ENCODE results near the gene ODC1.
"Not testable (repeated sequence)": the region's sequence is repeated elsewhere in the genome, so short reads cannot be mapped to it uniquely, and the experiment has no call there.

The ODC1 gene

DNA sequence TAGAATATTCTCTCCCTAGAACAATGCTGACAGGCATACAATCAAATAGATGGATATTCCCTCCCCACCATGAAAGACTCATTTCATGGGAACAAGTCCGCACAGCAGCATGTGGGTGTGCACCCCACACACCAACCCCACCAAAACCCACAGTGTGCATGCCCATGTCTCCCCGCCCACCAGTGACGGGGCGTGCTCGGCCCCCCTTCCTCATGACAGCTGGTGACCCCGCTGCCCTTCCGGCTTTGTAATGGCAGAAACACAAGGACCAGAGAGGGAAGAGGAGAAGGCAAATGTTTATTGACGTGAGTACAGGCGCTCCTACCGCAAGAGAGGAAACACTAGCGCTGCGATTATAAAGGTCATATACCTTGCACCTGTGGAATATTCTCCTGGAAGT lies 30.8 kb upstream of the ODC1 start:
- no peak for DNase-seq

DNA sequence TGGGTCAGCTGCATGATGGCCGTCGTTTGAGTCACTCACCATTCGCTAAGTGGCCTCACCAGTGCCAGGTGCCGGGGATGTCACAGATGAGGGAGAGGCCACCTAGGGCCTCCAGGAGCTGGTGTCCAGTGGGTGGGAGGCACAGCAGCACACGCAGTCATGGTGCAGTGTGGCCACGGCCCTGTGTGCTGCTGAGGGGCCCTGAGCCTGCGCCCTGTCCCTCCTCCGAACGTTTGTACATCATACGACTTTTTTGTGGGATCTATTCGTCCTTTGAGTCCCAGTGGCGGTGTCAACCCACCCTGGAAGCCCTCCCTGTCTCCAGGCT lies 30.1 kb upstream of the ODC1 start:
- DNase-seq: no peak

DNA sequence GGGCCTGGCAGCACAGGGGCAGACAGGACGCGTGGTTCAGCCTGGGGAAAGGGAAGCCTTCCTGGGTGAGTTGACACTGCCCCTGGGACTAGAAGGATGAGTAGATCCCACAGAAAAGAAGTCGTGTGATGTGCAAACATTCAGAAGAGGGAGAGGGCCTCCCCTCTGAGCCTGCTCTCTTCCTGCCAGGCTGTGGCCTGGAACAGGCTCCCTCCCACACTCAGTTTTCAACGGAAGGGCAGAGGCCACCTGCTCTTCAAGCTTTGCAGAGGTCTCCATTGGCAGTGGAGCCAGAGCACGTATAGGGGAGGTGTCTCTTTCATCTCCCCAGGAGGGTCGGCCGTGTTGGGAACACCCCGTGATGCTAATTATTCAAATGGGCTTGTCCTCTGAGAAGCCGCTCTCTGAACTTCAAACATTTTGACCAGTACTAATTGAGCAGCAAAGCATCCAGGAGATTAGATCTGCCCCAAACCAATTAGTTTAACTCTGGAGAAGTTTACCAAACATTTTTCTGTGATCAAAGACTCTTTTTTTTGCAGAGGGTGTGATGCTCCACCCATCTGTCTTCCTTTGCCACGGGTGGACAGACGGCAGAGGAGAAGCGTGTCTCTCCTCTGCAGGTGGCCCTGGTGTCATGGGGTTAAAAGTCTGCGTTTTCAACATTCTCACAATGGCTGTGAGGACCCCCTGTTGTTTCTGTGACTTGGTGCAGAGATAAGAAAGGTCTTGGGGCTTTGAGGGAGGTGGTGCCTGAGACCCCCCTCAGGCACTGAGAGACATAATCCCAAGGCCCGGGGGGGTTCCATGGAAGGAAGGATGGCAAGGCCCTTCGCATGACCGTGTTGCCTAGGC lies 29.5 kb upstream of the ODC1 start:
- no peak for DNase-seq

DNA sequence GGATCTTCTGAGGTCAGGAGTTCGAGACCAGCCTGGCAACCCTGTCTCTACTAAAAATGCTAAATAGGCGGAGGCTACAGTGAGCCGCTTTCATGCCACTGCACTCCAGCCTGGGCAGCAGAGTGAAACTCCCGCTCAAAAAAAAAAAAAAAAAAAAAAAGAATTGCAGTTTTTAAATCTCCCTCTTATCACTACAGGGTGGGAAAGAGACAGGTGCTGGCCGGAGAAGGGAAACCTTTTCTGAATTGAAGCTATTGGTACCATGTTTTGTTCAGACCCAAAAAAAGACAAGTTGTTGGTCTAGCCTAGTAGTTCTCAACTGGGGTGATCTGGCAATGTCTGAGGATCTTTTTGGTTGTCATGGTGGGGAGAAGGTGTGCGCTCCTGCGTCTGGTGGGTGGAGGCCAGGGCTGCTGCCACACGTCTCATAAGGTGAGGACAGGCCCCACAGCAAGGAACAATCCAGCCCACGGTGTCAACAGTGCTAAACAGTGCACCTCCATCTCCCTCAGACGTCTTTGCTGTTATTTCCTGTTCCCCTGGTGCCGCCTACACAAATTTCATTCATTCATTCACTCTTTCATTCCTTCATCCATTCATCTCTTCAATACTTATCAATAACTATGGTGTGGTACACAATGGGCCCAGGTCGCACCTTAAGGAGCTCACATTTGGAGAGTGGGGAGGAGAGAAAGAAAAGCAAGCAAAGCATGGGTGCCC lies 28.8 kb upstream of the ODC1 start:
- no peak for DNase-seq

DNA sequence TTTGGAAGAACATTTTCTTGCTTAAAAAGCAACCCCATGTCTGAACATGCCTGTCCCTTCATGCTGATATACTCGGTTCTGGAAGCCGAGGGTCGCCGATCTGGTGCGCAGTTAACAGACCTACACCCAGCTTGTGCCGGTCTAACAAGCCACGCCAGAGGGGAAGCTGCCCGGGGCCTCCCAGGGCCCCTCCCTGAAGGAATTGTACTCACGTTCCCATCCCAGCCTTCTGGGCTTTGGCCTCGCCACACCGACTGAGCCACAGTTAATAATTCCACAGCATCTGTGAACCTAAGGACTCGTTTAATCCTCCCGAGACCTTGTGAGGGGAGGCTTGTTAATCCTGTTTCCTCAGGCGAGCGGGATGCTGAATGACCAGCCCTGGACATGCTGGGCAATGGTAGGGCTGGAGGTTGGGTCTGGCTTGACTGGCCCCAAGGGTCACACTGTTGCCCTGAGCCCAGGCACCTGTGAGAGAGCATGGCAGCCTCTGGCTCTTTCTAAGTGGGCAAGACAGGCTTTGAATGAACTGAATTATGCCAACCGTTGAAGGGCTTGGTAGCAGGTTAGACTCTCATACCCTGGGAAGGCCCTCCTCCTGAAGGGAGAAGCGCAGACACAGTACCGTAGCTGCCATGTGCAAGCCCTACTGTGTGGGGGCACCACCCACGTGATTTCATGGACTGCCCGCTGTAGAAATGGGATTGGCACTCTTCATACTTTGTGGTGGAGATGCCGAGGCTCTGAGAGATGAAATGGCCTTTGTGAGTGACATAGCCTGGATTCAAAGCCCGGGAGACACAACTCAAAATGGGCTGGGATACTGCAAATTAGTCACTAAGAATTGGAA lies 27.9 kb upstream of the ODC1 start:
- no peak for DNase-seq

DNA sequence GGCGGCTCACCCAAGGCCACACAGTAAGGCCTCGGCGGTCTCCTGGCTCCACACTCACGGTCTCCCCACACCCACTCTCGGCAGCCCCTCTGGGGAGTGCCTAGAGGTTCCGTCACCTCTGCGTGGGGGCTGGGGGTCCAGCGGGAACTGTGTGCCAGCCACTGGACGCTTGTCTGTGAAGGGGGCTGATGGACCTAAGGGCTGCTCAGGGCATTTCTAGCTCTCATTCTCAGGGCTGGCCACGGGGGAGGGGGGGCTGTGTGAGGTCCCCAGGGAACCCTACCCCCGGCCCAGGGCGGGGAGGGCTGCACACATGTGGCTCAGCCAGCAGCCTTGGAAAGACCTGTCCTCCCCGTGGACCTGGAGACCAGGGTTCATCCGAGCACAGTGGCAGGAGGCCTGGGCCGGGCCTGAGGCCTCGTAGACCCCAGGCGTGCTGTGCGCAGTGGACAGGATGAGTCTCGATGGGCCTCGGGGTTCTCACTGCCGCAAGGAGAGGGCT lies 27.1 kb upstream of the ODC1 start:
- no peak for DNase-seq

DNA sequence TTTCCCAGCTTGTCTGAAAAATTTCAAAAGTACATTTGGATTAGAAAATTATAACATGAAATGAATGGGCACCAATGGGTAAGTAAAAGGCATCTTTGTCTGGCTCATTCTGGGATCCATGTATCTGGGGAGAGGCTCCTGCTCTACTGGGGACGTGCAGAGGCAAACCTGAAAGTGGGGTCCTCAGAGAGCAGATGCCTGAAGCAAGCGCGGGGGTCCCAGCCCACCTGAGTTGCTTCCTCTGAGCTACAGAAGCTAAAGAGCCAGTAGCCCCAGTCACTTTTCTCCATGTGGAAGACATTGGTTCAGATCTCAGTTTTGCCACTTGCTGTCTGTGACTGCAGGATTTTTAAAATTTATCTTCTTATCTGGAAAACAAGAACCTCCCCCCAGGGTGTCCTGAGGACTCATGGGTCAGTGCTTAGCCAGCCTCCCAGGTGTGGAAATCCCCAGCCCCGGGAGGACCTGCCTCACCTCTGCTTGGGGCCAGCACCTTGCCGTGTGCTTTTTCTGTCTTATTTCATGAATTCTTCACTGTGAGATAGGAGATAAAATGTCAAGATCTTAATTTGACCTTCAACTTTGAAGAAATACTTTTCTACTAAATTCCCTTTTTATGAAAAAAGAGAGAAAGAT lies 25.1 kb upstream of the ODC1 start:
- no peak for DNase-seq

DNA sequence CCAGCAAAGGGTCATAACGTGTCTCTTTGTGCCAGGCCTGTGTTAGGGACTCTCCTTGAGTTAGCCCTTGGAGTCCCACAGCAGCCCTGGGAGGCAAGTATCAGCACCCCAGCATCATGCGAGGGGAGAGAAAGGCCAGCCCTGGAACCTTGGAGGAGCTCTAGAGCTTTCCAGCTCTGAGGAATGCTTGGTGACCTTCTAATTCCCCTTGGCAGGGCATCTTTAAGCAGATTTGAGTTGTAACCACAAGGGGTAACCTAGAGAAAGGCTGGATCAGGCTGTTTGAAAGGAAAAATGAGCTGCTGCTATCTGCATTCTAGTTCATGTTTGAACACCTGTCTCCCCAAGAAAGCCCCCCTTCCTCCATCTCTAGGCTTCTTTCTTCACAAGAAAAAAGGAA lies 23.8 kb upstream of the ODC1 start:
- no peak for DNase-seq

DNA sequence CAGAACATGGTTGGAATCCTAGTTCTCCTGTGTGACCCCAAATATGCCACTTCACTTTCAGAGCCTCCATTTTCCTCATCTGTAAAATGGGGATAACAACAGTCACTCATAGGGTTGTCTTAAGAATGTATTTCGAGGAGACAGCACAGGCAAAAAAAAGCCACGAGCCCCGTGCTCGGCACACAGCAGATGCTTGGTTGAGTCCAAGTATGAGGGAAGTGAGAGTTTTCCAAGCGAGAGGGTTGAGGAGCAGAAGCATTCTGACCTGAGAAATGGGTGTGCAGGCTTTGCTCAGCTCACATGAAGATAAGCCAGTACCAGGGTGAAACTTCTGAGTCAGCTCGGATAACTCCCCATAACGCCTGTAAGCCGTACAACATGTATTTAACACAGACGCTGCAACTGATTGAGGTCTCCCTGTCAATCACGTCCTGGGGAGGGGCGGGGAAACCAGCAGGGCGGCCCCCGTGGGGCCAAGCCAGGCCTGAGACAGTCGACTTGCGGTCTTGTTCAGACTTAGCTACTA lies 23.0 kb upstream of the ODC1 start:
- no peak for DNase-seq

DNA sequence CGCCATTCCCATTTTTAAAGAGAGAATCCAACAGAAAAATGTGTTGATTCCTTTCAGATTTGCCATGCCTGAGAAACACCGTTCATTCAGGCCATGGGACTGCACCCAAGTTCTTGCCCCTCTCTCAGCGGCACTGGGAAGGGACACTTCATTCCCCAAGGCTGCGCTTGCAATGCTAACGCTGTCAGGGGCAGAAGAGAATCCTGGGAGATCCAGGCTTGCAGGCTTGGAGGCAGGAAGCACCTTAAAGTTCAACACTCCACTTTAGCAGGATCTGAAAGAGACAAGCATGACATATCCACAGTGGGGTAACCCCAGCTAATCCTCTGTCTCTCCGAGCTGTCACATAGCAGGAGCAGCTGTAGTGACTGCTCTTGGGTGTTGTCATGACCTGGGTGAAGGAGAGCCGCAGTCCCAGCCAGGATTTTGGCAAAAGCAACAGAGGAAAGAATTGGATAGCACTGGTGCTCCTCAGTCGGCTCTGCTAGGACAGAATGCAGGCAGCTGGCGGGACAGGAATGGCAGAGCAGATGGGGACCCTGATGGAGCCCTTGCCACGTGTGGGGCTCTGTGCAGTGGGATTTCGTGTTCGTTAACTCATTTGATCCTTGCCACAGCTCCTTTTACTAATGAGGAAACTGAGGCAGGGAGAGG lies 22.0 kb upstream of the ODC1 start:
- DNase-seq: no peak

DNA sequence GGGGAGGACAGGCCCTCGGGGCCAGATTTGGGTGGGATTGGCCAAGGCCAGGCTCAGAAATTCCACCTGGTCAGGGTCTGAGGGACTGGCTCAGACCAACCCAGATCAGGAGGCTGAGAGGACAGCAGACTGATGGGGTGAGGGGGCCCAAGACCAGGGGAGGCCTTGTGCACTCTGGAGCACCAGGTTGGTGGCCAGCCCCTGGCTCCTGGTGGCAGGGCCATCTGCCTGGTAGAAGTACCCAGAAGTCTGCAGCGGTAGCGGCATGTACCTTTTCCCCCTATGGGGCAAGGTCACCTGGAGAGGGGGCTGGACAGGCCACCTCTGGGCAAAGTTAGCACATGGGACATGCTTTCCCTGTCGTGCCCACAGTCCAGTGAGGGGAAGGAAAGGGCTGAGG lies 21.2 kb upstream of the ODC1 start:
- no peak for DNase-seq

DNA sequence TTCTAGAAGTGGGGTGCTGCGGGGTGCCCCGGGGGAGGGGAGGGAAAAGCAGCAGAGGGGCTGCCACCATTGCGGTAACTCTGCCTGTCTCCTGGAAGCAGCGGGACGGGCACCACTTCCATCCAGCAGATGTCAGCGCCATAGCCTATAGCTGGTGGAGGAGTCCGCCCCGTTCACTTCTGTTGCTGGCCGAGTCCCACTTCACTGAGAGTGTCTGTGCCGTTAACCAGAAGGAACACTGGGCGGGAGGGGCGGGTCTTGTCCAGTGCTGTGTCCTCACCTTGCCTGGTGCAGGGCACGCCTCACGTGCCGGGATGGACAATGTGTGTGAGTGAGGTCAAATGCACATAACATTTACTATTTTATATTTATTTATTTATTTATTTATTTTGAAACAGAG lies 19.3 kb upstream of the ODC1 start:
- no peak for DNase-seq

DNA sequence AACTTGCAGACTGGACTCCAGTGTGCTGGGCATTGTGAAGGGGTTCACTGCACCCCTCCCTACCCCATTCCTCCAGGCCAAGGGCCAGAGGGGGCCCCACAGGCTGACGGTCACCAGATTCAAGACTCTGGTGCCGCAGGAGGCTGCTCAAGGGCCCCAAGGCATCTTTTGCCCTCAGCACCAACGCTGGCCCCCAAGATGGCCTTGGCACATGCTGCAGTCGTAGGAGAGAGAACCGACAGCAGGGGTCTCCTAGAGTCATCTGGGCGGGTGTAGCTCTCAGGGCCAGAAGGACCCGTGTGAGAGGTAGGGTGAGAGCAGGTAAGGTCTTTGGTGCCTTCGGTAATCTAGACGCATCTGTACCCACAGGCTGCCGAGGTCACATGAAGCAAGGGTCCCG lies 18.7 kb upstream of the ODC1 start:
- no peak for DNase-seq

DNA sequence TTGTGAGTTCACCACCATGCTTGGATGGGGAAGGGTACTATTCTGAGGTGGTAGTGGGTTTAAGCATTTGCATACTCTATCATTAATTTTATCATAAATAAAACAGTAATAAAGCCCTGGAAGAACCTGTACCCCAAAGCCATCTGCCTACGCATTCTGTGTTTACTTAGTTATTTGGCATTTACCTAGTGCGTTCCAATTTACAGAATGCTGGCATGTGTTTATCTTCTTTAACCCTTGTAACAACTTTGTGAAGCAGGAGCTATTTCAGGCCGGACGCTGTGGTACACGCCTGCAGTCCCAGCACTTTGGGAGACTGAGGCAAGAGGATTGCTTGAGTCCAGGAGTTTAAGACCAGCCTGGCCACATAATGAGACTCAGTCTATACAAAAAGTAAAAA lies 17.8 kb upstream of the ODC1 start:
- DNase-seq: no peak

DNA sequence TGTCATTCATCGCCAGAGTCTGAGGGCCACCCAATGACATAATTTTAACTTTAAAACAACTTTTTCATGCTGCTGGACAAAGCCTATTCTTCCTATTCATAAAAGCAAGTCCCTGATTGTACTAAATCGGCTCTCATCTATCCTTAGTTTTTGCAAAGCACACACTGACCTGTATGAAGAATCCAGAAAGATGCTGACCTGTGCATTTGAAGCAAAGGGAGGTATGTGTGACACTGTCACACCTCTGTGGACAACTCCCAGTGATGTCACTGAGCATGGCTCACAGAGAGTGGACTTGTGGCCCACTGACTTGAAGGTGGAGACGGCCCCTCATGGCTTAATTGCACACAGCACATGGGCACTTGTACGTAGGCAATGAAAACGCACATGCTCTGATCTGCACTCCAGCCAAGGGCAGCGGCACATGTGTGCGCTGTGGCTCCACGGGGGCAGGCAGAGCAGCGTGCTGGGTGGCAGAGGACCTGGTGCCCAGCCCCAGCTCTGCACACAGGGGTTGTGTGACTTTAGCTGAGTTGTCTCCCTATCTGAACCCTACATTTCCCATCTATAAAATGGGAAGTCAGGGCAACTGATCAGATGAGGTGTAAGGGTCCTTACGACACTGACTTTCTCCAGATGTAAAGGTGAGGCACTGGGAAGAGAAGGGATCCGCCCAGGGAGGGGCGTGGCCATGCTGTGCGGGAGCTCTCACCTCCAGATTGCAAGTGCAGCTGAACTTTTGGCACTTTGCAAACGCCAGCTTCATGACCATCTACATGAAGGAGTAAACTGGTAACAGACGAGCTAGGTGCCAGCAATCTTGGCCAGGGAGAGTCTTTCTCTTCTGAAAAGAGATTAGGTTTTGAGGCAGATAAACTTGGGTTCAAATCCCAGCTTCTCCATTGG lies 14.3 kb upstream of the ODC1 start:
- no peak for DNase-seq

DNA sequence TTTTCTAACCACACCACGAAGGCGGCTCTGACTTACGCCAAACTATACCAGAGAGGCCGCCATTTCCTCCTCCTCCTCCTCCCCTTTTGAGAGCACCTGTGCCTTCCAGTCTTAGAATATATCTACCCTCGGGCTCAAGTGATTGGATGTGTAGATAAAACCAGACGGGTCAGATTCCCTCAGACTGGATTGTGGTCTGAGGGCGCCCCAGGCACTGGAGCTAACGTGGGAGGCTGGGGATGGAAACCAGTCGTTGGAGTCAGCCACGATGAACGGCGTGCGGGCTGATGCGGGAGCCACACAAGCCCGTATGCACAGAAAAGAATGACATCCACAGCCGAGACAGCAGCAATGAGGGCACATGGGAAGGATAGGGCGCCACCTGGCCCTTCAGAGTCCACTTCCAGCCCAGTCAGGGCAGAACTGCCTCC lies 12.3 kb upstream of the ODC1 start:
- no peak for DNase-seq

DNA sequence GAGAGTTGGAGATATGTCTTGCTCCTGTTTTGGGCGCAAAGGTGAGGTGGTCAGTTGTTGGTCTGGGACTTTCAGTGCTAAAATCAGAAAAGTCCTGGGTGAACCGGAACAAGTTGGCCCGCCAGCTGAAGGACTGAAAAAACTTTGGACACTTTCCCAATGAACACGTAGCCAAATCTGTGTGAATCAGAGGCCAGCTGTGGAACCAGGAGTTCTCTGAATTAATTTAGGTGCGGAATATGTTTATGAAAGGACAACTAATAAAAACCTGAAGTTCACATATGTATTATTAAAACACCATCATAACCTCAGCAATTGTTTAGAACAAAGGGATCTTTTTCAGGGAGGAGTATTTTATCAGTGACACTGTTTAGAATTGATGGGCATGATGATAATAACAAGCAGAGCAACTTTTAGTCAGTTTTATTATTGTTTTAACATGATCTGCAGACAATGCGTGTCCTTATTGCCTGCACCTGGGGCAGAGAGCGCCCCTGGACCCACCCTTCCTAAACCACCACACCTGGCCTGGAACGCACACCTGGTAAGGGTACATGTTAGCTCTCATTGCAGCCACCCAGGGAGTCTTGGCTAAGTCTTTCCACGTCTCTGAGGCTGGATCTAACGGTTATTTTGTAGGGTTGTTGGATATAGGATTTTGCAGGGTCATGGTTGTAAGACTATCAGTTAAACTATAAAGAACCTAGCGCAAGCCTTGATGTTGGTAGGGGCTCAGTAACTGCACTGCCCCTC lies 9.9 kb upstream of the ODC1 start:
- DNase-seq: no peak

DNA sequence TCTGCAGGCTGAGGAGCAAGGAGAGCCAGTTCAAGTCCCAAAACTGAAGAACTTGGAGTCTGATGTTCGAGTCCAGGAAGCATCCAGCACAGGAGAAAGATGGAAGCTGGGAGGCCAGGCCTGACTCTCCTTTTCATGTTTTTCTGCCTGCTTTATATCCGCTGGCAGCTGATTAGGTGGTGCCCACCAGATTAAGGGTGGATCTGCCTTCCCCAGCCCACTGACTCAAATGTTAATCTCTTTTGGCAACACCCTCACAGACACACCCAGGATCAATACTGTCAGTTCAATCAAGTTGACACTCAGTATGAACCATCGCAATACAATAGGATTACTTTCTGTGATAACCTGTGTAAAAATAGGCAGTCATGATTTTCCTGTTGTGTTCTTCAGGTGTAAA lies 9.1 kb upstream of the ODC1 start:
- DNase-seq: not testable (repeated sequence)

DNA sequence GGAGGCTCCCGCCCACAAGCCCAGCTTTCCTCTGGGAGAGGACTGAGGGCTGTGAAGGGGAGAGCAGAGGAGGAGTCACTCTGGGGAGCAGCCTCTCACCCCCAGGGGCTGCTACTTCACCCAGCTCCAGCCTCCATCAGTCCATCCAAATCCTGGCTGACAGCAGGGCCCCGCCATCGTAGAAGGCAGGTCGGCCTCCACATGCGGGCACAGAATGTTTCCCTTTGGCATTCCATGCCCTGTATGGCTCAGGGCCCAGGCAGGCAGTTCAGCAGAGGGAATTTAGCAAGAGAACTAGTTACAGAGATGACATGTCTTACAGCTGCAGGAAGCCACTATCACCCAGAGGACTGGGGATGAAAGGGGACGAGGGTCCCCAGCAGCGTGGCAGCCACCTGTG lies 6.4 kb upstream of the ODC1 start:
- DNase-seq: no peak

Data from hypothalamus (tissue), 51 donors.